Frontal cortex (tissue), 4 donors: Measurements from ENCODE around the gene SNX14. TPM values are rescaled to one million over a fixed set of nuclear protein-coding genes. Genes with fewer than 3 reads are reported as not detected.
A peak's percentile ranks its signal among the peaks of the same experiment; 100 is the strongest.
"Not testable (repeated sequence)": the region's sequence is repeated elsewhere in the genome, so short reads cannot be mapped to it uniquely, and the experiment has no call there.

Experiments used
- DNase-seq, 2 donors: peaks; one replicate each; pipeline ENCODE4 v3.0.0; 2012; ENCODE audit warnings: low spot score in 2 of 2
- FAIRE-seq: peaks from 2 replicates; lab custom pipeline; 2012; peaks lifted over from hg19 to GRCh38; lab: Jason Lieb, UNC
- total RNA-seq: library from RNA; depleted of rRNA; stranded (reverse); fragments of >200 nt; gene quantifications from one replicate; pipeline ENCODE4 v1.2.3, GENCODE V29; 2014
- donor health status: control.
- donor health status: control.
- donor health status: control.

SNX14 gene
- total RNA-seq, 1 donor from 2014 or later: 291 TPM

- no peak for DNase-seq
- FAIRE-seq: no peak
Measured at GRCh38 chr6:85591207-85591606, 2.5 kb downstream of the SNX14 start.

GRCh38 chr6:85585741-85586140 lies 7.9 kb downstream of the SNX14 start:
- FAIRE-seq (no peak), DNase-seq (no peak)

DNA sequence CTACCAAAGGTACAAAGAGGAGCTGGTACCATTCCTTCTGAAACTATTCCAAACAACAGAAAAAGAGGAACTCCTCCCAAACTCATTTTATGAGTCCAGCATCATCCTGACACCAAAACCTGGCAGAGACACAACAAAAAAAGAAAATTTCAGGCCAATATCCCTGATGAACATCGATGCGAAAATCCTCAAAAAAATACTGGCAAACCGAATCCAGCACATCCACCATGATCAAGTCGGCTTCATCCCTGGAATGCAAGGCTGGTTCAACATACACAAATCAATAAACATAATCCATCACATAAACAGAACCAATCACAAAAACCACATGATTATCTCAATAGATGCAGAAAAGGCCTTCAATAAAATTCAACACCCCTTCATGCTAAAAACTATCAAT lies 10.8 kb downstream of the SNX14 start:
- FAIRE-seq, DNase-seq: not testable (repeated sequence)

- DNase-seq (no peak), FAIRE-seq (no peak)
Measured at GRCh38 chr6:85581572-85581971, 12.1 kb downstream of the SNX14 start.

- DNase-seq (no peak), FAIRE-seq (no peak)
Measured at GRCh38 chr6:85580878-85581267, 12.8 kb downstream of the SNX14 start.

- FAIRE-seq (no peak), DNase-seq (no peak)
Measured at GRCh38 chr6:85580118-85580877, 13.4 kb downstream of the SNX14 start.

DNA sequence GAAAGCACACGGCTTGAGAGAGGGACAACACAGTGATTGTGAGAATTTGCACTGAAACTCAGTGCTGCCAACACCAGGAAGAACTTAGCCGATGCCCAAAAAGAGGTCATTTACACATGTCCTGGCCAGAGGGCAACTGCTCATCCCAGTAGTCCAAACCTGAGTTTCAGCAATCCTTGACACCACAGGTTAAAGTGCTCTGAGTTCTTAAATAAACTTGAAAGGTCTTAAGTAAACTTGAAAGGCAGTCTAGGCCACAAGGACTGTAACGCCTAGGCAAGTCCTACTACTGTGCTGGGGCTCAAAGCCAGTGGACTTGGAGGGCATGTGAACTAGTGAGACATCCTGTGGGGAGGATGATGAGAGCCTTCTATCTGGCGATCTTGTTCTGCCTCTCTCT lies 14.1 kb downstream of the SNX14 start:
- no peak for DNase-seq

DNA sequence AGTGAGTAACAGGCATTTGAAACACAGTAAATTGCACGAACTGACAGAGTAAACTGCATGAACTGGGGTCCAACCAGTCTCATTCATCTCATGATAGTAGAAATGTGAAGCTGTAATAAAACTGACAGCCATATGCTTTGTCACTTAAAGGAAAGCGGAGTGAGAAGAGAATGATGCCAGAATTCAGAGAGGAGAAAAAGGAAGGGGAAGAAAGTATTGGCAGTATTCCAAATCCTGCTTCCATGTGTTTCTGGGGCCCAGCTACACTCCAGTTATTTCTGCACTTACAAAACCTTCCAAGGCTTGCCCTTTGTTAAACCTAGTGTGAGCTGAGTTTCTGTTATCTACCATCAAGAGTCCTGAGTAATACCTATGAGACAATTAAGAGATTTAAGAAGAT lies 17.2 kb downstream of the SNX14 start:
- DNase-seq (no peak), FAIRE-seq (no peak)

More for the DNA sequence above, 14.1 kb downstream of the SNX14 start:
- FAIRE-seq: no peak

GRCh38 chr6:85574932-85575598 lies 18.6 kb downstream of the SNX14 start:
- FAIRE-seq: no peak
- DNase-seq: no peak

DNA sequence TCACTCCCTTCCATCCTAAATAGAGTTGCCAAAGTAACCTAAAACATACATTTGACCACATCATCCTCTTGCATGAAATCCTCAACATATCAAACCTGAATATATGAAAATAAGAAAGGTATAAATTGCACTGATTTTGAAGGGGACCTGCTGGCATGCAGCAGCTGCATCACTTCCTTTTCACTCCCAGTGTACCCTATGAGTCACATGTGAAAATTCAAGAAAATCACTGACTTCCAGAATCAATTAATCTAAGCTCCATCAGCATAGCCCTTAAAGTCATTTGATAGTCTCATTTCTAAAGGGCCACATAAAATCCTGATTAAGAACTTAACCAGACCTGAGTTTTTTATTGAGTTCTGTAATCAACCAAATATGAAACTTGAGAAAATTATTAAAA lies 24.3 kb downstream of the SNX14 start:
- DNase-seq (no peak), FAIRE-seq (no peak)

DNA sequence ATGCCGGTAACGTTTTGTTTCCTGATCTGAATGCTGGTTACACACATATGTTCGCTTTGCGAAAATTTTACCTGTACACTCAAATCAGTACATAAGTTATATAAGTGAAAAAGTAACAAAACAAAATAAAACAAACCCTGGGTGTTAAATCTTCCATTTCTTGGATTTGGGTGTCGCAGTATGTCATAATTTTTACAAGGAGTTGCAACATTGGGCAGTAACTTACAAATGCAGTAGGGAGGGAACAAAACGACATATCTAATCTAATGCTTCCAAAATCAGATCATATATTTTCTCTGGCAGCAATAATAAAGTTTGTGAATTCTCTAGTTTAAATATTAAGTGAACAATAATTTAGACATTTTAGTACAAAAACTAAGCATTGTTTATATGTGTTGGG lies 25.2 kb downstream of the SNX14 start:
- no peak for DNase-seq
- no peak for FAIRE-seq

GRCh38 chr6:85565736-85566135 lies 27.9 kb downstream of the SNX14 start:
- DNase-seq (no peak), FAIRE-seq (peak; percentile 83)

GRCh38 chr6:85564223-85564622 lies 29.4 kb downstream of the SNX14 start:
- FAIRE-seq, DNase-seq: not testable (repeated sequence)

DNA sequence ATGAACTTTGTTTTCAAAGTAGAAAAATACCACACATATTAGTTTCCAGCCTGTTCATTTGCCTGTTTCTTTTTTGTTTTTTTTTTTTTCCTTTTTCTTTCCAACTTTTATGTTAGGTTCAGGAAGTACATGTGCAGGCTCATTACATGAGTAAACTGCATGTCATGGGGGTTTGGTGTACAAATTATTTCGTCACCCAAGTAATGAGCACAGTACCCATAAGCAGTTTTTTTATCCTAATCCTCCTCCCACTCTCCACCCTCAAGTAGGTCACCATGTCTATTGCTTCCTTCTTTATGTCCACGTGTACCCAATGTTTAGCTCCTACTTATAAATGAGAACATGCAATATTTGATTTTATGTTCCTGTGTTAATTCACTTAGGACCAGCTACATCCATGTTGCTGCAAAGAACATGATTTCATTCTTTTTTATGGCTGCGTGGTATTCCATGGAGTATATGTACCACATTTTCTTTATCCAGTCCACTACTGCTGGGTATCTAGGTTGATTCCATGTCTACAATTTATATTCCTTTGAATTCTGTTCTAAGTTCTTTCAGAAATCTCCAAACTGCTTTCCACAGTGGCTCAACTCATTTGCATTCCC lies 31.8 kb downstream of the SNX14 start:
- FAIRE-seq (no peak), DNase-seq (no peak)

DNA sequence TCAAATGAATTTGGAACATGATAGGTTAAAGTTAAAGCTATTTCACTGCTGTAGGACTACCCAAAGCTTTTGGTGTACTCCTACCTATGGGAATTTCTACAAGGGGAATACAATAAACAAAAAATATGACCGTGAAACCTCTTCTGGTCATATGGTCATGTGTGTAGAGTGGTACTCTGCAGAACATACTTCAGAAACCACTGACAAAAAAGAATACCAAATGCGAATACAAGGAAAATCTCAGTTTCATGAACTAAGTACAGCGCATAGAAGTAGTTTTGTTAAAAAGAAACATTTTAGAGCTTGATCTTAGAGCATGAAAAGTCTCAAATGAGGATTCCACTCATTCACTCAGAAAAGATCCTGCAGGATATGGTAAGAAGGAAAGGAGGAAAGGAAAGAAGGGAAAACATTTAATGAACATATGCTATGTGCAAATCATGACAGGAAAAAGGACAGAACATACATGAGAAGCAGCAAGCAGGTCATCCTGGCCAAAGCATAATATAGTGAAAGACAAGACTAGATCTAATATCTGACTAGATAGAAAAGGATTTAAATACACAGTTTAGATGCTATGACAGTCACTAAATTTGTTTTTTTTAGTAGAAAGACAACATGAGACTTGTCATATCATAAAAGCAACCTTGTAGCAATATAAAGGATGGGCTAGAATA lies 36.5 kb downstream of the SNX14 start:
- FAIRE-seq (no peak), DNase-seq (no peak)

- no peak for DNase-seq
- FAIRE-seq: no peak
Measured at GRCh38 chr6:85552652-85553051, 41.0 kb downstream of the SNX14 start.

DNA sequence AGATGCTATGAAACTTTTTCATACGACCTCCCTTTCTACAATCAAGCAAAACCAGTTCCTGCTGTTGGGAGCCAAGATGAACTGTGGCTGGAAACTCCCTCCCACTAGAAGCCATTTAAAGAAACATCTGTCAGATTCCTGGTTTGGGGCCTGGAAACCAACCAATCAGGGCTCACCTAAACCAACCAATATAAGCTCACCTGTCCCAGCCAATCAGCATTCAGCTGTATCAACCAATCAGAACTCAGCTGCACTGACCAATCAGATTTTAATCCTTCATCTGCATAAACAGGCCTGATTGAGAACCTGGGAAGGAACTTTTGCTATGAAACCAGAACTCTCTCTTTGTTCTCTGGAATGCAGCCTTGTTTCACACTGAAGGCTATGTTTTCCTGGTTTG lies 42.4 kb downstream of the SNX14 start:
- FAIRE-seq (no peak), DNase-seq (no peak)

- no peak for FAIRE-seq
- no peak for DNase-seq
Measured at GRCh38 chr6:85547719-85548118, 45.9 kb downstream of the SNX14 start.

DNA sequence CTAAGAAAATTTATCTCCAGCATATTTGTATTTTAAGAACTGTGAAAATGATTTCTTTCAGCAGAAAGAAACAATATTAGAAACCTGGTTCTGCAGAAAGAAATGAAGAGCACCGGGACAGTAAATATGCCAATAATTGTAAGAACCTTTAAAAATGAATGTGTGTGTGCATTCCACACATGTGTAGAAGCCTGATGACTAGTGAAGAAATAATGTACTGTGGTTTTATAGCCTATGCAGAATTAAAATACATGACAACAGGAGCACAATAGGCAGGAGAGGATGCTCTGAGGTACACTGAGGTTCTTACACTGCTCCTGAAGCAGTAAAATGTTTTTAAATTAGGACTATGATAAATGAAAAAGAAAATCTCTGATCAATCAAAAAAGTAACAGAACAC lies 48.9 kb downstream of the SNX14 start:
- no peak for DNase-seq
- no peak for FAIRE-seq

GRCh38 chr6:85537055-85537494 lies 56.6 kb downstream of the SNX14 start:
- DNase-seq (peak in 1 of 2 donors; percentile 2), FAIRE-seq (peak; percentile 93)
